ENCODE results near the gene ESD. TPM values are rescaled to one million over a fixed set of nuclear protein-coding genes. Genes with fewer than 3 reads are reported as not detected.

ESD gene
- total RNA-seq, 1 experiment from 2014 or later, result 58.7 TPM

DNA sequence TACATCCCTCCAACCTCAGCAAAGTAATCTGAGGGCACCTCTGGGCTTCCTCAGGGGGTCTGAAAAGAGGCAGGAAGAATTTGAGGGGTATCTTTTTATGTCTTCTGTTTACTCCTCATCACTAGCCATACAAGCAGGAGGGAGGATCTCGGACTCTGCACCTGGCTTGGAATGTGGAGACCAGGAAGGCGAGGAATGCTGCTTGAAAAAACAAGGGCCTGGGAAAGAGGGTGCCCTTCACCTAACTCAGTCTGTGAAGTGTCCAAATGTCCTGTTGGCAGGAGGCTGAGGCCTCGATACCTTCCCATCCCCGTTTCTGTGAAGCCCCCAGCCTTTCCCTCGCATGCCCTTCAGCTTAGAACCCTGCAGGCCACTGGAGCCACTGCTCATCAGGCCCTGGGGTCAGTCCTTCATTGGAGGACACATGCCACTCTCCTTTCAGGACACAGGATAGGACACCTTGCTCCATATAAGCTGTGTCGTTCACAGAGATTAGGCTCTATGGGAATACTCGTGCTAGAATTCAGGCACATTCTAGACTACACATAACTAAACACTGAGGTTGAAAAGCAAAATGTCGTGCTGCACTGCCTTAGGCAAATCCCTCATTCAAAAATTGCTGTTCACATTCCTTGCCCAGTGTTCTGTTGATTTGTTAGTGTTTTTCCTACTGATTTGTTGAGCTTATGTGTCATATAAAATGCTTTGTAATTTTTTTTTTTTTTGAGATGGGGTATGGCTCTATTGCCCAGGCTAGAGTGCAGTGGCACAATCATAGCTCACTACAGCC lies 49.7 kb downstream of the ESD start:
- H3K27ac Mint-ChIP-seq, result no peak overlapping the region
- ChIA-PET CTCF (interaction anchor here (0.7 kb wide), 1 partner anchor 125 kb away, joined by 7 read pairs; no protein-coding TSS in a partner anchor), POLR2A (no interaction called here)
- peaks cover 27% of the 10 kb centered on the region for H3K36me3 Mint-ChIP-seq
- TF ChIP-seq ZNF263 (CRISPR knock-in tag; IDR thresholded peaks at IDR 0.05; ENCODE audit: low read depth), result no peak
- no peak for TF ChIP-seq ZNF317 (CRISPR knock-in tag; IDR thresholded peaks at IDR 0.05; ENCODE audit: borderline replicate concordance, low read depth)
- TF ChIP-seq CREB1 (CRISPR knock-in tag; IDR thresholded peaks at IDR 0.05), result no peak
- TF ChIP-seq, protein P1, sequence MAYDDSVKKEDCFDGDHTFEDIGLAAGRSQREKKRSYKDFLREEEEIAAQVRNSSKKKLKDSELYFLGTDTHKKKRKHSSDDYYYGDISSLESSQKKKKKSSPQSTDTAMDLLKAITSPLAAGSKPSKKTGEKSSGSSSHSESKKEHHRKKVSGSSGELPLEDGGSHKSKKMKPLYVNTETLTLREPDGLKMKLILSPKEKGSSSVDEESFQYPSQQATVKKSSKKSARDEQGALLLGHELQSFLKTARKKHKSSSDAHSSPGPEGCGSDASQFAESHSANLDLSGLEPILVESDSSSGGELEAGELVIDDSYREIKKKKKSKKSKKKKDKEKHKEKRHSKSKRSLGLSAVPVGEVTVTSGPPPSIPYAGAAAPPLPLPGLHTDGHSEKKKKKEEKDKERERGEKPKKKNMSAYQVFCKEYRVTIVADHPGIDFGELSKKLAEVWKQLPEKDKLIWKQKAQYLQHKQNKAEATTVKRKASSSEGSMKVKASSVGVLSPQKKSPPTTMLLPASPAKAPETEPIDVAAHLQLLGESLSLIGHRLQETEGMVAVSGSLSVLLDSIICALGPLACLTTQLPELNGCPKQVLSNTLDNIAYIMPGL (CRISPR knock-in tag; IDR thresholded peaks at IDR 0.05), result no peak
- TF ChIP-seq, protein P2, sequence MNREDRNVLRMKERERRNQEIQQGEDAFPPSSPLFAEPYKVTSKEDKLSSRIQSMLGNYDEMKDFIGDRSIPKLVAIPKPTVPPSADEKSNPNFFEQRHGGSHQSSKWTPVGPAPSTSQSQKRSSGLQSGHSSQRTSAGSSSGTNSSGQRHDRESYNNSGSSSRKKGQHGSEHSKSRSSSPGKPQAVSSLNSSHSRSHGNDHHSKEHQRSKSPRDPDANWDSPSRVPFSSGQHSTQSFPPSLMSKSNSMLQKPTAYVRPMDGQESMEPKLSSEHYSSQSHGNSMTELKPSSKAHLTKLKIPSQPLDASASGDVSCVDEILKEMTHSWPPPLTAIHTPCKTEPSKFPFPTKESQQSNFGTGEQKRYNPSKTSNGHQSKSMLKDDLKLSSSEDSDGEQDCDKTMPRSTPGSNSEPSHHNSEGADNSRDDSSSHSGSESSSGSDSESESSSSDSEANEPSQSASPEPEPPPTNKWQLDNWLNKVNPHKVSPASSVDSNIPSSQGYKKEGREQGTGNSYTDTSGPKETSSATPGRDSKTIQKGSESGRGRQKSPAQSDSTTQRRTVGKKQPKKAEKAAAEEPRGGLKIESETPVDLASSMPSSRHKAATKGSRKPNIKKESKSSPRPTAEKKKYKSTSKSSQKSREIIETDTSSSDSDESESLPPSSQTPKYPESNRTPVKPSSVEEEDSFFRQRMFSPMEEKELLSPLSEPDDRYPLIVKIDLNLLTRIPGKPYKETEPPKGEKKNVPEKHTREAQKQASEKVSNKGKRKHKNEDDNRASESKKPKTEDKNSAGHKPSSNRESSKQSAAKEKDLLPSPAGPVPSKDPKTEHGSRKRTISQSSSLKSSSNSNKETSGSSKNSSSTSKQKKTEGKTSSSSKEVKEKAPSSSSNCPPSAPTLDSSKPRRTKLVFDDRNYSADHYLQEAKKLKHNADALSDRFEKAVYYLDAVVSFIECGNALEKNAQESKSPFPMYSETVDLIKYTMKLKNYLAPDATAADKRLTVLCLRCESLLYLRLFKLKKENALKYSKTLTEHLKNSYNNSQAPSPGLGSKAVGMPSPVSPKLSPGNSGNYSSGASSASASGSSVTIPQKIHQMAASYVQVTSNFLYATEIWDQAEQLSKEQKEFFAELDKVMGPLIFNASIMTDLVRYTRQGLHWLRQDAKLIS (CRISPR knock-in tag; IDR thresholded peaks at IDR 0.05; ENCODE audit: borderline replicate concordance), result no peak
- no peak for TF ChIP-seq NR2C2 (CRISPR knock-in tag; IDR thresholded peaks at IDR 0.05)
- no peak for TF ChIP-seq NFE2L1 (CRISPR knock-in tag; IDR thresholded peaks at IDR 0.05)
- no peak for TF ChIP-seq TEAD1 (CRISPR knock-in tag; IDR thresholded peaks at IDR 0.05)
- TF ChIP-seq, protein P3, sequence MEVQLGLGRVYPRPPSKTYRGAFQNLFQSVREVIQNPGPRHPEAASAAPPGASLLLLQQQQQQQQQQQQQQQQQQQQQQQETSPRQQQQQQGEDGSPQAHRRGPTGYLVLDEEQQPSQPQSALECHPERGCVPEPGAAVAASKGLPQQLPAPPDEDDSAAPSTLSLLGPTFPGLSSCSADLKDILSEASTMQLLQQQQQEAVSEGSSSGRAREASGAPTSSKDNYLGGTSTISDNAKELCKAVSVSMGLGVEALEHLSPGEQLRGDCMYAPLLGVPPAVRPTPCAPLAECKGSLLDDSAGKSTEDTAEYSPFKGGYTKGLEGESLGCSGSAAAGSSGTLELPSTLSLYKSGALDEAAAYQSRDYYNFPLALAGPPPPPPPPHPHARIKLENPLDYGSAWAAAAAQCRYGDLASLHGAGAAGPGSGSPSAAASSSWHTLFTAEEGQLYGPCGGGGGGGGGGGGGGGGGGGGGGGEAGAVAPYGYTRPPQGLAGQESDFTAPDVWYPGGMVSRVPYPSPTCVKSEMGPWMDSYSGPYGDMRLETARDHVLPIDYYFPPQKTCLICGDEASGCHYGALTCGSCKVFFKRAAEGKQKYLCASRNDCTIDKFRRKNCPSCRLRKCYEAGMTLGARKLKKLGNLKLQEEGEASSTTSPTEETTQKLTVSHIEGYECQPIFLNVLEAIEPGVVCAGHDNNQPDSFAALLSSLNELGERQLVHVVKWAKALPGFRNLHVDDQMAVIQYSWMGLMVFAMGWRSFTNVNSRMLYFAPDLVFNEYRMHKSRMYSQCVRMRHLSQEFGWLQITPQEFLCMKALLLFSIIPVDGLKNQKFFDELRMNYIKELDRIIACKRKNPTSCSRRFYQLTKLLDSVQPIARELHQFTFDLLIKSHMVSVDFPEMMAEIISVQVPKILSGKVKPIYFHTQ (CRISPR knock-in tag; IDR thresholded peaks at IDR 0.05), result no peak
- TF ChIP-seq SMAD4 (CRISPR knock-in tag; IDR thresholded peaks at IDR 0.05), result no peak
- TF ChIP-seq, protein P4, sequence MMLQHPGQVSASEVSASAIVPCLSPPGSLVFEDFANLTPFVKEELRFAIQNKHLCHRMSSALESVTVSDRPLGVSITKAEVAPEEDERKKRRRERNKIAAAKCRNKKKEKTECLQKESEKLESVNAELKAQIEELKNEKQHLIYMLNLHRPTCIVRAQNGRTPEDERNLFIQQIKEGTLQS (CRISPR knock-in tag; conservative IDR thresholded peaks at IDR 0.05), result no peak
- TF ChIP-seq, protein P5, sequence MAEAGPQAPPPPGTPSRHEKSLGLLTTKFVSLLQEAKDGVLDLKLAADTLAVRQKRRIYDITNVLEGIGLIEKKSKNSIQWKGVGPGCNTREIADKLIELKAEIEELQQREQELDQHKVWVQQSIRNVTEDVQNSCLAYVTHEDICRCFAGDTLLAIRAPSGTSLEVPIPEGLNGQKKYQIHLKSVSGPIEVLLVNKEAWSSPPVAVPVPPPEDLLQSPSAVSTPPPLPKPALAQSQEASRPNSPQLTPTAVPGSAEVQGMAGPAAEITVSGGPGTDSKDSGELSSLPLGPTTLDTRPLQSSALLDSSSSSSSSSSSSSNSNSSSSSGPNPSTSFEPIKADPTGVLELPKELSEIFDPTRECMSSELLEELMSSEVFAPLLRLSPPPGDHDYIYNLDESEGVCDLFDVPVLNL (CRISPR knock-in tag; IDR thresholded peaks at IDR 0.05; ENCODE audit: borderline replicate concordance, low read depth), result no peak
- TF ChIP-seq, protein P6, sequence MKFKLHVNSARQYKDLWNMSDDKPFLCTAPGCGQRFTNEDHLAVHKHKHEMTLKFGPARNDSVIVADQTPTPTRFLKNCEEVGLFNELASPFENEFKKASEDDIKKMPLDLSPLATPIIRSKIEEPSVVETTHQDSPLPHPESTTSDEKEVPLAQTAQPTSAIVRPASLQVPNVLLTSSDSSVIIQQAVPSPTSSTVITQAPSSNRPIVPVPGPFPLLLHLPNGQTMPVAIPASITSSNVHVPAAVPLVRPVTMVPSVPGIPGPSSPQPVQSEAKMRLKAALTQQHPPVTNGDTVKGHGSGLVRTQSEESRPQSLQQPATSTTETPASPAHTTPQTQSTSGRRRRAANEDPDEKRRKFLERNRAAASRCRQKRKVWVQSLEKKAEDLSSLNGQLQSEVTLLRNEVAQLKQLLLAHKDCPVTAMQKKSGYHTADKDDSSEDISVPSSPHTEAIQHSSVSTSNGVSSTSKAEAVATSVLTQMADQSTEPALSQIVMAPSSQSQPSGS (CRISPR knock-in tag; IDR thresholded peaks at IDR 0.05; ENCODE audit: borderline replicate concordance, low read depth), result no peak
- TF ChIP-seq CREM (CRISPR knock-in tag; IDR thresholded peaks at IDR 0.05), result no peak
- TF ChIP-seq ZNF671 (CRISPR knock-in tag; IDR thresholded peaks at IDR 0.05), result no peak
- no peak for TF ChIP-seq FOXP1 (CRISPR knock-in tag; IDR thresholded peaks at IDR 0.05; ENCODE audit: borderline replicate concordance)
- no peak for TF ChIP-seq FOXK1 (CRISPR knock-in tag; IDR thresholded peaks at IDR 0.05)
- TF ChIP-seq ESRRA (CRISPR knock-in tag; IDR thresholded peaks at IDR 0.05; ENCODE audit: borderline replicate concordance), result no peak
- H3K9me3 Mint-ChIP-seq, result peaks cover 13% of the 10 kb centered on the region
- DNase-seq (ENCODE audit: low spot score) (no peak), ATAC-seq (no peak)
- H3K4me1 Mint-ChIP-seq, result no peaks in the 10 kb centered on the region
- no peak overlapping the region for H3K4me3 Mint-ChIP-seq
- no peaks in the 10 kb centered on the region for H3K27me3 Mint-ChIP-seq (ENCODE audit: low read depth)

All from WTC11 (cell line).